Measurements from ENCODE around the gene FANCB. TPM values are rescaled to one million over a fixed set of nuclear protein-coding genes. Genes with fewer than 3 reads are reported as not detected.

The FANCB gene
- total RNA-seq, 1 donor from 2014 or later, result 24.5 TPM

DNA sequence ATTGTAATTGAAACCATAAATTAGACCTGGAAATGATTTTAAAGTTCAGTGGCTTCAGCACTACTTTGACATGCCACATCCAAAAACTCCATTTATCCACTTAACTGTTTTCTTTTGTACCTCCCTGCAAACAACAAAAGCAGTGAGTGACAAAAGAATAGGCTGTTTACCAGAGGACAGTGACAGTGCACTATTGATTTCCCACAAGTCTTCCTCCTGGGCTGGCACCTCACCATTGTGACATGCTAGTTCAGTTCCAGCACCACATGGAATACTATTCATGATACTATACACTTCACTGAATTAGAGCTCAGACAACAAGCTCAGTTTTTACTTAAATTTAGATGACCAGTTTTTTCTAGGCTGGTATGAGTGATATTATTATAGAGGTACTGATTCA, 29.7 kb upstream of the FANCB start:
- H3K4me3 Mint-ChIP-seq, result no peak overlapping the region
- no peaks in the 10 kb centered on the region for H3K27me3 Mint-ChIP-seq (ENCODE audit: insufficient read depth, low read depth)
- DNase-seq (ENCODE audit: low spot score), result peak; percentile 15
- Histone ChIP-seq H3K79me2 (ENCODE audit: low read depth) (no peaks in the 10 kb centered on the region), H2AFZ (replicated peaks) (no peak overlapping the region), H3K27ac (no peak overlapping the region), H3K36me3 (peaks cover 3% of the 10 kb centered on the region), H3K4me3 (no peak overlapping the region), H3K9ac (no peak overlapping the region), H3F3A (ENCODE audit: low read depth) (no peaks in the 10 kb centered on the region), H4K20me1 (ENCODE audit: low read depth) (no peaks in the 10 kb centered on the region), H3K9me3 (ENCODE audit: low read depth) (peaks cover 9% of the 10 kb centered on the region), H3K27me3 (no peaks in the 10 kb centered on the region), H3K4me1 (no peaks in the 10 kb centered on the region), H3K4me2 (no peak overlapping the region)
- H3K9me3 Mint-ChIP-seq, result peaks cover 14% of the 10 kb centered on the region
- TF ChIP-seq, protein P1, sequence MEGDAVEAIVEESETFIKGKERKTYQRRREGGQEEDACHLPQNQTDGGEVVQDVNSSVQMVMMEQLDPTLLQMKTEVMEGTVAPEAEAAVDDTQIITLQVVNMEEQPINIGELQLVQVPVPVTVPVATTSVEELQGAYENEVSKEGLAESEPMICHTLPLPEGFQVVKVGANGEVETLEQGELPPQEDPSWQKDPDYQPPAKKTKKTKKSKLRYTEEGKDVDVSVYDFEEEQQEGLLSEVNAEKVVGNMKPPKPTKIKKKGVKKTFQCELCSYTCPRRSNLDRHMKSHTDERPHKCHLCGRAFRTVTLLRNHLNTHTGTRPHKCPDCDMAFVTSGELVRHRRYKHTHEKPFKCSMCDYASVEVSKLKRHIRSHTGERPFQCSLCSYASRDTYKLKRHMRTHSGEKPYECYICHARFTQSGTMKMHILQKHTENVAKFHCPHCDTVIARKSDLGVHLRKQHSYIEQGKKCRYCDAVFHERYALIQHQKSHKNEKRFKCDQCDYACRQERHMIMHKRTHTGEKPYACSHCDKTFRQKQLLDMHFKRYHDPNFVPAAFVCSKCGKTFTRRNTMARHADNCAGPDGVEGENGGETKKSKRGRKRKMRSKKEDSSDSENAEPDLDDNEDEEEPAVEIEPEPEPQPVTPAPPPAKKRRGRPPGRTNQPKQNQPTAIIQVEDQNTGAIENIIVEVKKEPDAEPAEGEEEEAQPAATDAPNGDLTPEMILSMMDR (IDR thresholded peaks at IDR 0.05), result no peak
- TF ChIP-seq EZH2 (IDR thresholded peaks at IDR 0.05), result no peak
- no peak for TF ChIP-seq EZH2phosphoT487 (IDR thresholded peaks at IDR 0.05)
- H3K27ac Mint-ChIP-seq, result no peak overlapping the region
- no peaks in the 10 kb centered on the region for H3K4me1 Mint-ChIP-seq
- peaks cover 18% of the 10 kb centered on the region for H3K36me3 Mint-ChIP-seq

GRCh38 chrX:14899607-14900006, 26.7 kb upstream of the FANCB start:
- no peaks in the 10 kb centered on the region for H3K79me2 ChIP-seq (ENCODE audit: low read depth)
- no peaks in the 10 kb centered on the region for H4K20me1 ChIP-seq (ENCODE audit: low read depth)
- TF ChIP-seq, protein P1 (IDR thresholded peaks at IDR 0.05), result no peak
- TF ChIP-seq EZH2 (IDR thresholded peaks at IDR 0.05) (no peak), EZH2phosphoT487 (IDR thresholded peaks at IDR 0.05) (no peak)
- no peaks in the 10 kb centered on the region for H3K4me1 ChIP-seq
- no peaks in the 10 kb centered on the region for H3K27me3 ChIP-seq
- no peak overlapping the region for H3K4me2 ChIP-seq
- no peaks in the 10 kb centered on the region for H3K4me1 Mint-ChIP-seq
- no peak overlapping the region for H3K27ac Mint-ChIP-seq
- H3K36me3 Mint-ChIP-seq, result peaks cover 12% of the 10 kb centered on the region
- no peak overlapping the region for H3K9ac ChIP-seq
- no peak overlapping the region for H2AFZ ChIP-seq (replicated peaks)
- DNase-seq (ENCODE audit: low spot score), result no peak
- peaks cover 9% of the 10 kb centered on the region for H3K9me3 ChIP-seq (ENCODE audit: low read depth)
- no peak overlapping the region for H3K4me3 ChIP-seq
- peaks cover 7% of the 10 kb centered on the region for H3K36me3 ChIP-seq
- H3F3A ChIP-seq (ENCODE audit: low read depth), result no peaks in the 10 kb centered on the region
- H3K27me3 Mint-ChIP-seq (ENCODE audit: insufficient read depth, low read depth), result no peaks in the 10 kb centered on the region
- H3K4me3 Mint-ChIP-seq, result no peak overlapping the region
- no peak overlapping the region for H3K27ac ChIP-seq
- peaks cover 10% of the 10 kb centered on the region for H3K9me3 Mint-ChIP-seq

GRCh38 chrX:14897042-14897441, 24.2 kb upstream of the FANCB start:
- H2AFZ ChIP-seq (replicated peaks), result no peak overlapping the region
- H3K4me3 ChIP-seq, result no peak overlapping the region
- TF ChIP-seq EZH2phosphoT487 (IDR thresholded peaks at IDR 0.05) (no peak), EZH2 (IDR thresholded peaks at IDR 0.05) (no peak)
- TF ChIP-seq, protein P1 (IDR thresholded peaks at IDR 0.05), result no peak
- no peaks in the 10 kb centered on the region for H3K4me1 Mint-ChIP-seq
- no peak overlapping the region for H3K27ac Mint-ChIP-seq
- no peaks in the 10 kb centered on the region for H4K20me1 ChIP-seq (ENCODE audit: low read depth)
- H3F3A ChIP-seq (ENCODE audit: low read depth), result no peaks in the 10 kb centered on the region
- H3K27ac ChIP-seq, result no peak overlapping the region
- H3K79me2 ChIP-seq (ENCODE audit: low read depth), result no peaks in the 10 kb centered on the region
- no peaks in the 10 kb centered on the region for H3K9me3 ChIP-seq (ENCODE audit: low read depth)
- DNase-seq (ENCODE audit: low spot score), result no peak
- H3K36me3 ChIP-seq, result peaks cover 7% of the 10 kb centered on the region
- no peak overlapping the region for H3K9ac ChIP-seq
- H3K27me3 ChIP-seq, result no peaks in the 10 kb centered on the region
- H3K27me3 Mint-ChIP-seq (ENCODE audit: insufficient read depth, low read depth), result no peaks in the 10 kb centered on the region
- peaks cover 2% of the 10 kb centered on the region for H3K36me3 Mint-ChIP-seq
- no peaks in the 10 kb centered on the region for H3K4me1 ChIP-seq
- H3K9me3 Mint-ChIP-seq, result no peaks in the 10 kb centered on the region
- no peak overlapping the region for H3K4me2 ChIP-seq
- H3K4me3 Mint-ChIP-seq, result no peak overlapping the region
